Measurements from ENCODE around the gene F8A1. TPM values are rescaled to one million over a fixed set of nuclear protein-coding genes. Genes with fewer than 3 reads are reported as not detected.
"Not testable (repeated sequence)": the region's sequence is repeated elsewhere in the genome, so short reads cannot be mapped to it uniquely, and the experiment has no call there.

Gene F8A1
- total RNA-seq, 4 donors from 2014 or later, result 0.63 to 9.7 (median 5.5) TPM

GRCh38 chrX:154890990-154891639 lies 5.0 kb downstream of the F8A1 start:
- DNase-seq (ENCODE audit: low spot score) (no peak), ATAC-seq (ENCODE audit: low FRiP score) (no peak)
- no peak for TF ChIP-seq CTCF (IDR thresholded peaks at IDR 0.05)

GRCh38 chrX:154892296-154892695 lies 6.1 kb downstream of the F8A1 start:
- DNase-seq (ENCODE audit: low spot score) (no peak), ATAC-seq (ENCODE audit: low FRiP score) (no peak)
- no peak for TF ChIP-seq CTCF (IDR thresholded peaks at IDR 0.05)

GRCh38 chrX:154900323-154900722 lies 14.2 kb downstream of the F8A1 start:
- no peak for ATAC-seq (ENCODE audit: low FRiP score)
- DNase-seq (ENCODE audit: low spot score), result no peak
- TF ChIP-seq CTCF (IDR thresholded peaks at IDR 0.05), result no peak

- TF ChIP-seq CTCF (IDR thresholded peaks at IDR 0.05), result no peak
- ATAC-seq (ENCODE audit: low FRiP score), result no peak
Observed at GRCh38 chrX:154902408-154902807, 16.3 kb downstream of the F8A1 start.

GRCh38 chrX:154908821-154909220 lies 22.7 kb downstream of the F8A1 start:
- DNase-seq (ENCODE audit: low spot score) (no peak), ATAC-seq (ENCODE audit: low FRiP score) (no peak)
- TF ChIP-seq CTCF (IDR thresholded peaks at IDR 0.05), result no peak

More at GRCh38 chrX:154902408-154902807, 16.3 kb downstream of the F8A1 start:
- DNase-seq (ENCODE audit: low spot score), result no peak

- not testable (repeated sequence) for ATAC-seq (ENCODE audit: low FRiP score); DNase-seq (ENCODE audit: low spot score)
Observed at GRCh38 chrX:154910048-154910447, 23.9 kb downstream of the F8A1 start.

- not testable (repeated sequence) for ATAC-seq (ENCODE audit: low FRiP score)
Observed at GRCh38 chrX:154910528-154910927, 24.4 kb downstream of the F8A1 start.

GRCh38 chrX:154914052-154914451 lies 27.9 kb downstream of the F8A1 start:
- TF ChIP-seq CTCF (IDR thresholded peaks at IDR 0.05), result no peak
- ATAC-seq (ENCODE audit: low FRiP score) (no peak), DNase-seq (ENCODE audit: low spot score) (no peak)

More at GRCh38 chrX:154910528-154910927, 24.4 kb downstream of the F8A1 start:
- DNase-seq (ENCODE audit: low spot score), result not testable (repeated sequence)
